ENCODE results near the gene TAGAP. TPM values are rescaled to one million over a fixed set of nuclear protein-coding genes. Genes with fewer than 3 reads are reported as not detected.

The TAGAP gene
- total RNA-seq, 1 donor from 2014 or later: 17.1 TPM

DNA sequence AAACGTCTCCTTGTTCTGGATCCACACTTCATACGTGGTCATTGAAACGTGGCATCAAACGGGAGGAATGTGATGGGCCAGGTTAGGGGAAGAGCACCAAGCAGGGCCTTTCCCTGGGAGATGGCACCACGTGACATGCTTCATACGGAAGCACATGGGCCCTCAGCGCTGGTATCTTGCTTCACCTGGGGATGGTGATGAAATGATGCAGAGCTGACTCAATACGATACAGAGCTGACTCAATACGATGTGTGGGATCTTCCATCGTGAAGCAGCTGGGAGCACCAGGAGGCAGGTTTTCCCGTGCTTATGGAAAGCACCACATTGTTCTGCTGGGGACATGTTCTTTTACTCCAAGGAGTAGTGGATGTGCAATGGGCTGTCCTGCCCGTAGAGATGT lies 22.5 kb upstream of the TAGAP start:
- ATAC-seq (no peak), DNase-seq (no peak)
- Histone ChIP-seq H3K27ac (no peak overlapping the region), H3K9me3 (no peaks in the 10 kb centered on the region), H3K4me3 (no peak overlapping the region), H3K4me1 (peaks cover 15% of the 10 kb centered on the region), H3K36me3 (no peaks in the 10 kb centered on the region), H3K27me3 (ENCODE audit: low read depth) (no peaks in the 10 kb centered on the region)
- TF ChIP-seq, protein P1, sequence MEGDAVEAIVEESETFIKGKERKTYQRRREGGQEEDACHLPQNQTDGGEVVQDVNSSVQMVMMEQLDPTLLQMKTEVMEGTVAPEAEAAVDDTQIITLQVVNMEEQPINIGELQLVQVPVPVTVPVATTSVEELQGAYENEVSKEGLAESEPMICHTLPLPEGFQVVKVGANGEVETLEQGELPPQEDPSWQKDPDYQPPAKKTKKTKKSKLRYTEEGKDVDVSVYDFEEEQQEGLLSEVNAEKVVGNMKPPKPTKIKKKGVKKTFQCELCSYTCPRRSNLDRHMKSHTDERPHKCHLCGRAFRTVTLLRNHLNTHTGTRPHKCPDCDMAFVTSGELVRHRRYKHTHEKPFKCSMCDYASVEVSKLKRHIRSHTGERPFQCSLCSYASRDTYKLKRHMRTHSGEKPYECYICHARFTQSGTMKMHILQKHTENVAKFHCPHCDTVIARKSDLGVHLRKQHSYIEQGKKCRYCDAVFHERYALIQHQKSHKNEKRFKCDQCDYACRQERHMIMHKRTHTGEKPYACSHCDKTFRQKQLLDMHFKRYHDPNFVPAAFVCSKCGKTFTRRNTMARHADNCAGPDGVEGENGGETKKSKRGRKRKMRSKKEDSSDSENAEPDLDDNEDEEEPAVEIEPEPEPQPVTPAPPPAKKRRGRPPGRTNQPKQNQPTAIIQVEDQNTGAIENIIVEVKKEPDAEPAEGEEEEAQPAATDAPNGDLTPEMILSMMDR (IDR thresholded peaks at IDR 0.05): no peak
- intact Hi-C loops (cut with DNase I): no loop called here

DNA sequence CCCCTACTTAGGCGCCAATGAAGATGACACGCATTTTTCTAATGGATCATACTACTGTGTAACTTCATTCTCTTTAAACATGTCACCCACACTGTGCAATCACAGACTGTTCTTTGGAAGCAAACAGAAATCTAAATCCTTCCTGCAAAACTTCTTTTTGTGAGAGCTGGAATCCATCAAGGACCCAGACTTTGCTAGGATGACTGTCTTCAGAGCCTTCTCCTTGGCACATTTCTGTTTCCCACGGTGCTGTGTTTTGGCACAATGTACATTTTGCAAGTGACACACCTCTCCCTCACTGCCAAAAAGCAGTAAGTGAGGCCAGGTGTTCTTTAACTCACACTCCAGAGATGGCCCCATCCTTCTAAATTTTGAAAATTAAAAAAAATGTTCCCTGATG lies 21.7 kb upstream of the TAGAP start:
- no peak for DNase-seq
- Histone ChIP-seq H3K9me3 (no peaks in the 10 kb centered on the region), H3K27ac (no peak overlapping the region), H3K36me3 (no peaks in the 10 kb centered on the region), H3K27me3 (ENCODE audit: low read depth) (no peaks in the 10 kb centered on the region), H3K4me3 (no peak overlapping the region), H3K4me1 (peaks cover 21% of the 10 kb centered on the region)
- ATAC-seq: no peak
- intact Hi-C loops (cut with DNase I): no loop called here
- TF ChIP-seq, protein P1 (IDR thresholded peaks at IDR 0.05): no peak

DNA sequence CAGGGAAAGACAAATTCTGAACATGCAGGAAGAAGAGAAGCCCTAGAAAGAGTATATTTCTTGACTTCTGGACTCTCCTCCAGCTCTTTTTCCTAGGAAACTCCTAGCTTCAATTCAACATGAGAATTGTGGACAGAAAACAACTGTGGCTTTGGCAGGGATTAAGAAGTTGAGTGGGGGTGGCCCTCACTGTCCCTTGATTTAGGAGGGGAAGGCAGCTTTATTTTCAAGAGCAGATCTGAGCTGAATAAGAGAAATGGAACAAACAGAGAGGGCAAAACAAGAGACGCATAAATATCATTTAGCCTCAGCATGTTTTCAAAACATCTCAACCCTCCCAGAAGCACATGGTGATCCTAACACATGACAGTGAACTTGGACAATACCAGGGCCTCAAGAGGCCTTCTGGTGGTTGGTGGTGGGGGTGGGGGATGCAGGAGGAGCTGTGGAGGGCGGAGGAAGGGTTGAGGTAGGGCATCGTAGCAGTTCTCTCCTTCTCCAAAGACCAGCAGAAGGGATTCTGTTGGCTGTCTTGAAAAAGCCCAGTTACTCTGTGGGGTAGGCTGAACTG lies 21.1 kb upstream of the TAGAP start:
- ATAC-seq: no peak
- no peaks in the 10 kb centered on the region for H3K9me3 ChIP-seq
- intact Hi-C loops (cut with DNase I): no loop called here
- TF ChIP-seq, protein P1 (IDR thresholded peaks at IDR 0.05): no peak
- no peaks in the 10 kb centered on the region for H3K27me3 ChIP-seq (ENCODE audit: low read depth)
- H3K4me1 ChIP-seq: peaks cover 21% of the 10 kb centered on the region
- H3K36me3 ChIP-seq: no peaks in the 10 kb centered on the region
- no peak for DNase-seq
- H3K4me3 ChIP-seq: no peak overlapping the region
- H3K27ac ChIP-seq: no peak overlapping the region

DNA sequence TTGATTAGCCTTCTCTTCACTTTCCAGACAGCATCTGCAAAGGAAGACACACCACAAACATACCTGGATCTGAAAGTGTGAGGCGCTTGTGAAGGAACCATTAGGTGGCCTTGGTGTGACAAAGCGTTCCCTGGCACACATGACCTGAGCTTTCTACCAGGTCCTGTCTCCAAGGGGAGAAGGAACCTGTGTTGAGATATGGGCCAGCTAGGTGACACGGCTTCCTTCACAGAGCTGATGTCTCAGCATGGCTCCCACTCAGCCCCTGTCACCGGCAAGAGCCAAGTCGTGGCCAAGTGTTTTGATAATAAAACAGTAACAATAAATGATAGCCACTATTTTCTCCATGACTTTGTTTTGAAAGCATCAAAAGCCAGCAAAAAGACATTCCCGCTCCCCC lies 20.3 kb upstream of the TAGAP start:
- Histone ChIP-seq H3K9me3 (no peaks in the 10 kb centered on the region), H3K4me1 (peaks cover 21% of the 10 kb centered on the region), H3K36me3 (no peaks in the 10 kb centered on the region), H3K4me3 (no peak overlapping the region), H3K27me3 (ENCODE audit: low read depth) (no peaks in the 10 kb centered on the region), H3K27ac (no peak overlapping the region)
- intact Hi-C loops (cut with DNase I): no loop called here
- ATAC-seq: no peak
- TF ChIP-seq, protein P1 (IDR thresholded peaks at IDR 0.05): no peak
- no peak for DNase-seq

DNA sequence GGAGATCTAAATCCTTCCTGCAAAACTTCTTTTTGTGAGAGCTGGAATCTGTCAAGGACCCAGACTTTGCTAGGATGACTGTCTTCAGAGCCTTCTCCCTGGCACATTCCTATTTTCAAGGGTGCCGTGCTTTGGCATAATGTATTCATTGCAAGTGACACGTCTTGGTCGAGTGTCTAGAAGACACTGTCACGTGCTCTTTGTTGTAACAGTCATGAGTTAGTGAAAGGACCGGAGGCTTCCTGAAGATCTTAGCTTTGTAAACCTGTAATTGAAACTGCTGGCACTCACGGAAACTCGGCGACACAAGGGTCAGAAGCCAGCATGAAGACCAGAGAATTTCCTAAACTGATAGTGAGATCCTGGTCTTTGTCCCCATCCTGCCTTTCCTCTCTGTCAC lies 19.7 kb upstream of the TAGAP start:
- TF ChIP-seq, protein P1 (IDR thresholded peaks at IDR 0.05): no peak
- Histone ChIP-seq H3K4me1 (peaks cover 21% of the 10 kb centered on the region), H3K36me3 (no peaks in the 10 kb centered on the region), H3K4me3 (no peak overlapping the region), H3K27ac (no peak overlapping the region), H3K27me3 (ENCODE audit: low read depth) (no peaks in the 10 kb centered on the region), H3K9me3 (no peaks in the 10 kb centered on the region)
- DNase-seq (no peak), ATAC-seq (no peak)
- intact Hi-C loops (cut with DNase I): no loop called here

DNA sequence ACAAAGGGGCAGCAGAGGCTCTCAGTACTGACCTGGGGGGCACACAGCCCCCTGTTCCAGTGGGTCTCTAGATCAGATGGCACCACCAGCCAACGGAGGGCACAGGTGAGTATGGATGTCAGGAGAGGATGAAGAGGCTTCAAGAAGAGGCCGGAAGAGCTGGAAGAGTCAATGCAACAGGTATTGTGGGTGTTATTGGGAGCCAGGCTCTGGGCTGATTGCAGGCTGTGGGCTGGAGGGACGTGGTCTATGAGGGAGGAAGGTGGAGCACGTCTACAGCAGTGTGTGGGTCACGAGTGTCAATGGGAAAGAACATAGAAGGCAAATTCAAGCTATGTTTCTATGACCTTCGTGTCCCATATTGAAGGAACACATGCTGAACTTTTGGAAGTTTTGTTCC lies 18.8 kb upstream of the TAGAP start:
- Histone ChIP-seq H3K27ac (peak overlapping the region; percentile 66), H3K4me1 (peaks cover 21% of the 10 kb centered on the region), H3K4me3 (no peak overlapping the region), H3K27me3 (ENCODE audit: low read depth) (no peaks in the 10 kb centered on the region), H3K9me3 (no peaks in the 10 kb centered on the region), H3K36me3 (no peaks in the 10 kb centered on the region)
- DNase-seq (no peak), ATAC-seq (no peak)
- TF ChIP-seq, protein P1 (IDR thresholded peaks at IDR 0.05): no peak
- intact Hi-C loops (cut with DNase I): no loop called here
